GM12872 (cell line): ENCODE results near the gene GCC2.

ENCODE experiments used
- CTCF ChIP-seq: IDR thresholded peaks from 3 replicates; pipeline ENCODE4 v1.5.1; 2011; ENCODE audit warnings: low read depth, mild to moderate bottlenecking, low read length, moderate library complexity; ENCODE audit not compliant: insufficient read depth

GCC2 gene

GRCh38 chr2:108531674-108532055 lies 82.7 kb downstream of the GCC2 start:
- no peak for TF ChIP-seq CTCF

- no peak; the same call in 2 of the 3 replicates for TF ChIP-seq CTCF
Measured at GRCh38 chr2:108533832-108534583, 85.0 kb downstream of the GCC2 start, which contains the start of gene LIMS1. TSS of gene LIMS1 (plus strand) at chr2:108534470. CDS start at chr2:108534563, 93 bp downstream.

- TF ChIP-seq CTCF, result no peak
Measured at GRCh38 chr2:108534584-108535356, 85.8 kb downstream of the GCC2 start.

GRCh38 chr2:108535357-108535631 lies 86.3 kb downstream of the GCC2 start:
- no peak for TF ChIP-seq CTCF

- TF ChIP-seq CTCF, result no peak
Measured at GRCh38 chr2:108536133-108536780, 87.3 kb downstream of the GCC2 start.

GRCh38 chr2:108536911-108537310 lies 87.9 kb downstream of the GCC2 start:
- no peak for TF ChIP-seq CTCF

- no peak for TF ChIP-seq CTCF
Measured at GRCh38 chr2:108538000-108538625, 89.1 kb downstream of the GCC2 start.
